ENCODE measurements around the gene GPR176.

The GPR176 gene

DNA sequence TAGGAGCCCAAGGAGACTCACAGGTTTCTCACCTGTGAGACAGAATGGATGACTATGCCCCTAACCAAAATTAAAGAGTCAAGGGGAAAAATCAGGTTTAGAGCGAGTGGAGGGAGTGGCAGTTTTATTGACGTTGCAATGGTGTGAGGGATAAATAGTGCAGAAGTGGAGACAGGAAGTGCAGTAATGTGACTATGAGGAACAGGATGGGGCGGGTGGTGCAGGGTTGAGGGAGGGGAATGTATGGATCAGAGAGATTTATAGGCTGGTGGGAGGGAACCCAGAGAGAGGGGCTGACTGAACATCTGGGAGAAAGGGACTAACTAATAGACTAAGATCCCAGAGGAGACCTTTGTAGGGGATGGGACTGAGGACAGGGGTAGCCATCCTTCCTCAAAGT lies 40.3 kb upstream of the GPR176 start:
- TF ChIP-seq, protein P1, sequence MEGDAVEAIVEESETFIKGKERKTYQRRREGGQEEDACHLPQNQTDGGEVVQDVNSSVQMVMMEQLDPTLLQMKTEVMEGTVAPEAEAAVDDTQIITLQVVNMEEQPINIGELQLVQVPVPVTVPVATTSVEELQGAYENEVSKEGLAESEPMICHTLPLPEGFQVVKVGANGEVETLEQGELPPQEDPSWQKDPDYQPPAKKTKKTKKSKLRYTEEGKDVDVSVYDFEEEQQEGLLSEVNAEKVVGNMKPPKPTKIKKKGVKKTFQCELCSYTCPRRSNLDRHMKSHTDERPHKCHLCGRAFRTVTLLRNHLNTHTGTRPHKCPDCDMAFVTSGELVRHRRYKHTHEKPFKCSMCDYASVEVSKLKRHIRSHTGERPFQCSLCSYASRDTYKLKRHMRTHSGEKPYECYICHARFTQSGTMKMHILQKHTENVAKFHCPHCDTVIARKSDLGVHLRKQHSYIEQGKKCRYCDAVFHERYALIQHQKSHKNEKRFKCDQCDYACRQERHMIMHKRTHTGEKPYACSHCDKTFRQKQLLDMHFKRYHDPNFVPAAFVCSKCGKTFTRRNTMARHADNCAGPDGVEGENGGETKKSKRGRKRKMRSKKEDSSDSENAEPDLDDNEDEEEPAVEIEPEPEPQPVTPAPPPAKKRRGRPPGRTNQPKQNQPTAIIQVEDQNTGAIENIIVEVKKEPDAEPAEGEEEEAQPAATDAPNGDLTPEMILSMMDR (IDR thresholded peaks at IDR 0.05; ENCODE audit: insufficient read depth, low read depth, low read length, missing control alignments), result no peak
- no peak overlapping the region for H3K4me3 ChIP-seq (ENCODE audit: low read depth, low read length)
- no peak for DNase-seq (ENCODE audit: low read depth)

DNA sequence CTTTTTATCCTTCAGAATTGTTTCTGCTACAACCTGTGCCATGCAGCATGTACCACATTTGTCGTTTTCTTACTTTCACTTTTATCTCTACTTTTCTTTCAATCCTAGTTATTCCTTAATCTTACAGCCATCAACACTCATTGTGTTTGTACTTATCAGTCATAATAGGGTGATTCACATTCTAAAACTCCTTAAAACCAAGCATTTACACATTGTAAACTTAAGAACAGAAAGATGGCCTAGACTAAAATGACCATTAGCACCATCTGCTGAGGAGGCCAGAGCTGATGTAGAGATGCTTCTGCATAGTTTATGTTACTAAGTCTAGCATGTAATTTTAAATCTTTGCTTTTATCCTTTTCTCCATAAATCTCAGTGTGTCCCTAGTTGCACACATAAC lies 39.3 kb upstream of the GPR176 start:
- H3K4me3 ChIP-seq (ENCODE audit: low read depth, low read length), result no peak overlapping the region
- no peak for DNase-seq (ENCODE audit: low read depth)
- TF ChIP-seq, protein P1 (IDR thresholded peaks at IDR 0.05; ENCODE audit: insufficient read depth, low read depth, low read length, missing control alignments), result no peak

DNA sequence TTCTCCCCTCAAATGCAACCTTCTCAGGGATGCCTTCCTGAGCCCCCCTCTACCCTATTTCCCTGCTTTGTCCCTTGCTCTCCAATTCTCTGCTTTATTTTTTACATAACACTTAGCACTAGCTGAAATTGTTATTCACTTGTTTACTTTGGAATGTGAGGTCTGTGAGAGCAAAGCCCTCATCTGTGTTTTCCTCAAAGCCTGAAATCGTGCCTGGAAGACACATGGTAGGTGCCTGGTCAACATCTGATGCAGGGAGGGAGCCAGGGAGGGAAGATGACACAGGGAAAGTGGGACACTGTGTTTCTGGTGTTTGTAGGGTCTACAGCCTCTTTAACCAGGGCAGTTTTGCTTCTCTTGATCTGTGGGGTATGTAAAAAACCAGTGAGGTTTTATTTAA lies 37.4 kb upstream of the GPR176 start:
- DNase-seq (ENCODE audit: low read depth), result no peak
- TF ChIP-seq, protein P1 (IDR thresholded peaks at IDR 0.05; ENCODE audit: insufficient read depth, low read depth, low read length, missing control alignments), result no peak

GRCh38 chr15:39953521-39953920 lies 33.5 kb upstream of the GPR176 start:
- DNase-seq (ENCODE audit: low read depth), result no peak
- TF ChIP-seq, protein P1 (IDR thresholded peaks at IDR 0.05; ENCODE audit: insufficient read depth, low read depth, low read length, missing control alignments), result no peak
- no peak overlapping the region for H3K4me3 ChIP-seq (ENCODE audit: low read depth, low read length)

More for the DNA sequence above, 37.4 kb upstream of the GPR176 start:
- no peak overlapping the region for H3K4me3 ChIP-seq (ENCODE audit: low read depth, low read length)

DNA sequence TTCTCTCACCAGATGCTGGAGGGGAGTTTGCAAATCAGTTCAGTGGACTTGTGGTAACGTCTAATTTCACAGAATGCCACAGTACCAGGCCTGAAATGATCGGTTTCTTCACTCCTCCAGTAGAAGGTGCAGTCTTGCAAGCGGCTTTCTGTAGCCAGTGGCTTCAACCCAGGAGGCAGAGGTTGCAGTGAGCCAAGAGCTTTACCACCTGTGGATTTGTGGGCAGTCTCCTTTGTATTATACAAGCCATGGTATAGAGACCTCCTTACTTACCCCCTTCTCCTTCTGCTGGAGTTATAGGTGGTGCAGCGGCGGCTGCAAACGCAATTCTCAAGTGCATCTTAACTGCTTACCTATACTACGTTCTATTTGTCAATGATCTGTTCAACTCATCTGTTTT lies 31.5 kb upstream of the GPR176 start:
- no peak for DNase-seq (ENCODE audit: low read depth)
- TF ChIP-seq, protein P1 (IDR thresholded peaks at IDR 0.05; ENCODE audit: insufficient read depth, low read depth, low read length, missing control alignments), result no peak
- no peak overlapping the region for H3K4me3 ChIP-seq (ENCODE audit: low read depth, low read length)

DNA sequence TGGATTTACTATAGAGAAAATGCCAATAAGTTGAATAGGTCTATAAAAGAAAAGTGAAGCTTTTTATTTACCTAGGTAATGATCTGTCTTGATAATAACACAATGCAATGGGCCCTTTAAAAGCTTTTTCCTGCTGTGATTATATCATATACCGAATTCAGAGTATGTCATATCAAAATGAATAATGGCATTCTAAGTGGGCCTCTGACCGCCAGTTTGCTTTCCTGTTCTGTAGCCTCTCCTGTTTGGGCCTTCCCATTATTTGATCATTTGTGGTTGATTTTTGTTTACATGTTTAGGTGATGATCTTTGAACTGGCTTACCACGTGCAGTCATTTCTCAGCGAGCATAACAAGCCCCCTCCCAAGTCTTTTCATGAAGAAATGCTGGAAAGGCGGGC lies 28.8 kb upstream of the GPR176 start:
- no peak for DNase-seq (ENCODE audit: low read depth)
- H3K4me3 ChIP-seq (ENCODE audit: low read depth, low read length), result no peak overlapping the region
- TF ChIP-seq, protein P1 (IDR thresholded peaks at IDR 0.05; ENCODE audit: insufficient read depth, low read depth, low read length, missing control alignments), result no peak

DNA sequence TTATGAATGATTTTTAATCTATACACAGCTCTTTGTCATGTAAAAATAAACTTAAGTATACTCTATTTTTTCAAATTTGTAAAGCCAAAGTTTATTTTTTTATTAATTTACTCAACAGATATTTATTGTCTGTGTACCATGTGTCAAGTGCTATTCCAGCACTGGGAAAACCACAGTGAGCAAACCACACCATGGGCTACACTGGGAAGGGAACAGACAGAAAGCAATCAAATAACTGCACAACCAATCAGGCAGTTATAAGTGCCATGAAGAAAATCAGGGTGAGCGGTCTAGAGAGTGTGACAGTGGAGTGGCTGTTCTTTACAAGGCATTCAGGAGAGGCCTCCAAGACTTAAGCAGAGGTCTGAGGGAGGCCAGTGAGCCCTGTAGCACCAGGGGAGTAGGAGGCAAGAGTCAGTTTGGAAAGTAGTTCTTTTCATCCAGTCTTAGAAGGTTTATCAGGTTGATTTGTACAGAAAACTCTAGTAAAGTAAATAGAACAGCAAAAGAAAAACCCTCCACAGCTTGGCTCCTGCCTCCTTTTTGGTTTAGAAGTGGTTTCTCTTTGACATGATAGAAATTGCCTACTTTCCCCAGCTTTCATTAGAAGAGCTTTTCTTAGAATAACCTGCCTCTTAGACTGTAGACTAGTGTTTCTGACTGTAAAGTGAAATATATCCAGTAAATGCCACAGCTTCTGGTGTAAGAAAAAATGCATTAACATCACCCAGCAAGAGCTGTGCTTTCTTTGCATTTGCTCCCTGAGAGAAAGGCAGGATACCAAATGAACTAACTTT lies 27.5 kb upstream of the GPR176 start:
- TF ChIP-seq, protein P1 (IDR thresholded peaks at IDR 0.05; ENCODE audit: insufficient read depth, low read depth, low read length, missing control alignments), result no peak
- no peak for DNase-seq (ENCODE audit: low read depth)

More for the DNA sequence above, 27.5 kb upstream of the GPR176 start:
- no peak overlapping the region for H3K4me3 ChIP-seq (ENCODE audit: low read depth, low read length)

Data from GM12865 (cell line).